HG03139 (cell line): Measurements from ENCODE around the gene PITX3.

Experiments
- ATAC-seq: cut with Tn5 transposase; IDR thresholded peaks from one replicate; pipeline ENCODE4 v1.9.1; 2021; ENCODE audit not compliant: unreplicated experiment

The PITX3 gene

GRCh38 chr10:102185811-102186527 lies 55.3 kb downstream of the PITX3 start:
- ATAC-seq, result no peak

GRCh38 chr10:102185272-102185671 lies 56.0 kb downstream of the PITX3 start:
- ATAC-seq, result no peak

DNA sequence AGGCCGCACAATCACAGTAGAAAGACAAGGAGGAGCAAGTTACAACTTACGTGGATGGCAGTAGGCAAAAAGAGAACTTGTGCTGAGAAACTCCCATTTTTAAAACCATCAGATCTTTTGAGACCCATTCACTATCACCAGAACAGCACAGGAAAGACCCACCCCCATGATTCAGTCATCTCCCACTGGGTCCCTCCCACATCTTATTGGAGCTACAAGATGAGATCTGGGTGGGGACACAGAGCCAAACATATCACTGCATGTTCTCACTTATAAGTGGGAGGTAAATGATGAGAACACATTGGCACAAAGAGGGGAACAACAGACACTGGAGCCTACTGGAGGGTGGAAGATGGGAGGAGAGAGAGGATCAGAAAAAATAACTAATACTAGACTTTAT lies 56.7 kb downstream of the PITX3 start:
- no peak for ATAC-seq
